Stimulated activated CD4-positive, alpha-beta T cell treated with anti-CD3 and anti-CD28 coated beads, Interleukin-2, amount 100 ng/mL, for 24 hours (primary cell): Measurements from ENCODE around the gene RFC4.
A peak's percentile ranks its signal among the peaks of the same experiment; 100 is the strongest.
"Not testable (repeated sequence)": the region's sequence is repeated elsewhere in the genome, so short reads cannot be mapped to it uniquely, and the experiment has no call there.

Experiments used
- DNase-seq, 2 donors: peaks; one replicate each; pipeline ENCODE4 v3.0.0-alpha.2; 2020

Gene RFC4, protein sequence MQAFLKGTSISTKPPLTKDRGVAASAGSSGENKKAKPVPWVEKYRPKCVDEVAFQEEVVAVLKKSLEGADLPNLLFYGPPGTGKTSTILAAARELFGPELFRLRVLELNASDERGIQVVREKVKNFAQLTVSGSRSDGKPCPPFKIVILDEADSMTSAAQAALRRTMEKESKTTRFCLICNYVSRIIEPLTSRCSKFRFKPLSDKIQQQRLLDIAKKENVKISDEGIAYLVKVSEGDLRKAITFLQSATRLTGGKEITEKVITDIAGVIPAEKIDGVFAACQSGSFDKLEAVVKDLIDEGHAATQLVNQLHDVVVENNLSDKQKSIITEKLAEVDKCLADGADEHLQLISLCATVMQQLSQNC

DNA sequence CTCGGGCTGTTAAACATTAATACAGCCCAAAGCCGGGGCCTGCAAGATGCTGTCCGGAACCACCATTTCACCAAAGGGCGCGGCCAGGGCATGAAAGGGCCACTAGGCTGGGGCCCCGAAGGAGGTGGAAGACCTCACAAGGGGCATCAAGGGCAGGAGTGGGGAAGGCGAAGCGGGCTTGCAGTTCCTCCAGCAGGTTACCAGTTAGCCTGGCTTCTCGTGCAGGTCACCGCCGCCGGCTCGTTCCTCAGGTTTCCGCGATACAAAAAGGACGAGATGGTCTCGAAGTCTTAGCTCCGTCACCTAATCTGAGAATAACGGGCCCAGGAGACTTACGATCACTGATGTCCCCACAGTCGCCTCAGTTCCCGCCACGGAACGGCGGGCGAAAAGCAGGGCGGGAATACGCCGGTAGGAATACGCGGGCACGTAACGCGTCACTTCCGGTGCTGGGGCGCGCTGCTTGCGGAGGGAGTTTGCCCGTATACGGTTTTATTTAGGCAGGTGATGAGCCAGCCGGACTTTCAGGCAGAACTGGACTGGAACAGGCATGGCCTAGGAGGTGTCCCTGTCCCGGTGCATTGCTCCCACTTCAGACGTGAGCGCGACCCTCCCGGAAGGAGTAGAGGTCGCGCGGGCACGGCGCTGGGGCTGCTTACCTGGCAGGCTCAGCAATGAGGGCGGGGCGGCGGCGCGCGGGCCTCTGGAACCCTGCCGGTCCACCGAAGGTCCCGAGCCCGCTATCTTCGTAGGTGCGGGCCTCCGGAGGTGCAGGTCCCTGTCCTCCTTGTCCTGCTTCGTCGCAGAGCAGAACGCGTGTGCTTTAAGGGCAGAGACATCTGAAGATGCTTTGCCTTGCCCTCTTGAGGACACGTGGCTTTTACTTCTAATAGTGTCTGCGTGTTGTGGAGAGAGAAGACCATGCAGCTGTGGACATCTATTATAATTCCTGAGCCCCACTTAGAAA lies at the start of gene RFC4:
Gene RFC4 (minus strand): TSS at position 394 of the 967 bp plus-strand sequence. CDS start 1,769 bp downstream, outside the sequence.
- peak; percentile 90 to 92 for DNase-seq

DNA sequence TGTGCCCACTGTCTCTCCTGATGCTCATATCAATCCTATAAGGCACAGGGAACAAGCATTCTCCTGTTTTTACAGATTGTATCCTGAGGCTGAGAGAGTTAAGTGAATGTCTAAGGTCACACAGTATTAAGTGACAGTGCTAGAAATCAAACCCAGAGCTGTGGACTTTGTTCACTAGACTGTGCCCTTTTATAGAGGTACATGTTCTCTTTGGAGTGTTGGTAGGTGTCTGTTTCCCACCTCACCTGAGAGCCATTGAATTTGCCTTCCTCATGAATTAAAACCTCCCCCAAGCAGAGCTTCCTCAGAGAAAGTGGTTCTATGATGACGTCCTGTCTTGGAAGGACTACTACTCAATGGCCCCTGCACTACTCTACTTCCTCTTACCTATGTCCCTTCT lies 48.7 kb upstream of the RFC4 start:
- DNase-seq = no peak

DNA sequence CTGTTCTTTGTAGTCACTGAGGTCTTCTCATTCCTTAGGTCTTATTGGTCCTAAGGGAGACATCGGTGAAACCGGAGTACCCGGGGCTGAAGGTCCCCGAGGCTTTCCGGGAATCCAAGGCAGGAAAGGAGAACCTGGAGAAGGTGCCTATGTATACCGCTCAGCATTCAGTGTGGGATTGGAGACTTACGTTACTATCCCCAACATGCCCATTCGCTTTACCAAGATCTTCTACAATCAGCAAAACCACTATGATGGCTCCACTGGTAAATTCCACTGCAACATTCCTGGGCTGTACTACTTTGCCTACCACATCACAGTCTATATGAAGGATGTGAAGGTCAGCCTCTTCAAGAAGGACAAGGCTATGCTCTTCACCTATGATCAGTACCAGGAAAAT lies 47.9 kb upstream of the RFC4 start:
- DNase-seq = no peak

DNA sequence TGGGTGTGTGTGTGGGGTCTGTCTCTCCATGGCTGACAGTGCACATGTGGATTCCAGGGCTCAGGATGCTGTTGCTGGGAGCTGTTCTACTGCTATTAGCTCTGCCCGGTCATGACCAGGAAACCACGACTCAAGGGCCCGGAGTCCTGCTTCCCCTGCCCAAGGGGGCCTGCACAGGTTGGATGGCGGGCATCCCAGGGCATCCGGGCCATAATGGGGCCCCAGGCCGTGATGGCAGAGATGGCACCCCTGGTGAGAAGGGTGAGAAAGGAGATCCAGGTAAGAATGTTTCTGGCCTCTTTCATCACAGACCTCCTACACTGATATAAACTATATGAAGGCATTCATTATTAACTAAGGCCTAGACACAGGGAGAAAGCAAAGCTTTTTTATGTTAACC lies 46.7 kb upstream of the RFC4 start:
- DNase-seq = no peak

DNA sequence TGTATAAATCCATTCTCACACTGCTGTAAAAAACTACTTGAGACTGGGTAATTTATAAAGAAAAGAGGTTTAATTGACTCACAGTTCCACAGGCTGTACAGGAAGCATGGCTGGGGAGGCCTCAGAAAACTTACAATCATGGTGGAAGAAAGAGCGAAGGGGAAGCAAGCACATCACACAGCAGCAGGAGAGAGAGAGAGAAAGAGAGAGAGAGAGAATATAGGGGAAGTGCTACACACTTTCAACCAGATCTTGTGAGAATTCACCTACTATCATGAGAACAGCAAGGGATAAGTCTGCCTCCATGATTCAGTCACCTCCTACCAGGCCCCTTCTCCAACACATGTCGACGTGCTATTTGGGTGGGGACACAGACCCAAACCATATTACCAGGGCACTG lies 45.6 kb upstream of the RFC4 start:
- not testable (repeated sequence) for DNase-seq

- peak in 1 of 2 donors; percentile 14 for DNase-seq
These were observed 43.2 kb upstream of the RFC4 start for GRCh38 chr3:186849374-186849975.

GRCh38 chr3:186847437-186847836 lies 41.2 kb upstream of the RFC4 start:
- DNase-seq = no peak

DNA sequence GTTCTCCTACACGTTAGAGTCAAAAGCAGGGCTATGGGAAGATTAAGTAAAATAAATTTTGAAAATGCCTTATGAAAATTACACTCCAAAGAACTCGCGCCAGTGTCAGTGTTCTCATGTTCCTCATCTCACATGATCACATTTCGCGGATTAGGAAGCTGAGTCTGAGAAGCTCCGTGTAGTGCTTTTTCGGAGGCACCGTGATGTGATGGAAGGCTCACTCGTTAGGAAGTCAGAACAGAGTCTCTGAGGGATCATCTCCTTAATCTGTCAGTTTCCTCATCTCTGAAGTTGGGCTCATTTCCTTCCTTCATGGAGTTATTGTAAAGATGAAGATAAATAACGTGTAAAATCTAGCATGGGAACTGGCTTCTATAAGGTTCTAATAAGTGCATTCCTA lies 39.5 kb upstream of the RFC4 start:
- DNase-seq = no peak

GRCh38 chr3:186844908-186845307 lies 38.6 kb upstream of the RFC4 start:
- no peak for DNase-seq

- DNase-seq = no peak
These were observed 36.8 kb upstream of the RFC4 start for GRCh38 chr3:186843039-186843432.

DNA sequence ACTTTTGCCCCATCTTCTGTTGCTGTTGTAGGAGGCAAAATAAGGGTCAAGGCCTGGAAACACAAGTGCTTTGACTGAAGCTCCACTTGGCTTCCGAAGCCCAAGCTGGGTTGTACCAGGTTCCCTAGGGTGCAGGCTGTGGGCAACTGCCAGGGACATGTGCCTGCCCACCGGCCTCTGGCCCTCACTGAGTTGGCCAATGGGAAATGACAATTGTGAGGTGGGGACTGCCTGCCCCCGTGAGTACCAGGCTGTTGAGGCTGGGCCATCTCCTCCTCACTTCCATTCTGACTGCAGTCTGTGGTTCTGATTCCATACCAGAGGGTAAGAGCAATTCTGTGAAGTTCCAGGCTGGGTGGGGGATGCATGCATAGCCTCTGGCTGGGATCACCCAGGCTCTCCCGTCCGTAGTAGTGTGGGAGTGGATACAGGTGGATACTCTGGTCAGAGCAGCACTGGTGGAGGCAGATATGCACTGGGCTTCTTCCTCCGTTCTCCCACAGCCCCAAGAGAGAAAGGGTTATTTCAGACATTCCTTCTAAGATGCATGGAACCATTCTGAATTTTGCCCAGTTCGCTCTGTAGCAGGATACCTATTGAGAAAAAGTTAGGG lies 36.2 kb upstream of the RFC4 start, which contains the start of gene ADIPOQ:
Gene ADIPOQ (plus strand): TSS at position 285 of the 613 bp plus-strand sequence. CDS start 10,349 bp downstream, outside the sequence.
- peak in 1 of 2 donors; percentile 4 for DNase-seq

DNA sequence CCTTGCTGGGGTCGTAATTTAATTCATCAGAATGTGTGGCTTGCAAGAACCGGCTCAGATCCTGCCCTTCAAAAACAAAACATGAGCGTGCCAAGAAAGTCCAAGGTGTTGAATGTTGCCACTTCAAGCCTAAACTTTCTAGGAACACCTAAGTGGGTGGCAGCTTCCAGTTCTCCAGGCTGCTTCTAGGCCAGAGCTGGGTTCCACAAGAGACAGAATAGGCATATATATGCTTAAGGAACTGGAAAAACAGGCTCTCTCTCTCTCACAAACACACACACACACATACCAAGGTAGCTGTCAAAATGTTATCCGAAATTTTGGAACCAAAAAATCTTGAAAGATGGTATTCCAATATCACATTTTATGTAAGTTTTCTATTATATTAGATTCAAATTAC lies 35.3 kb upstream of the RFC4 start:
- DNase-seq = no peak

DNA sequence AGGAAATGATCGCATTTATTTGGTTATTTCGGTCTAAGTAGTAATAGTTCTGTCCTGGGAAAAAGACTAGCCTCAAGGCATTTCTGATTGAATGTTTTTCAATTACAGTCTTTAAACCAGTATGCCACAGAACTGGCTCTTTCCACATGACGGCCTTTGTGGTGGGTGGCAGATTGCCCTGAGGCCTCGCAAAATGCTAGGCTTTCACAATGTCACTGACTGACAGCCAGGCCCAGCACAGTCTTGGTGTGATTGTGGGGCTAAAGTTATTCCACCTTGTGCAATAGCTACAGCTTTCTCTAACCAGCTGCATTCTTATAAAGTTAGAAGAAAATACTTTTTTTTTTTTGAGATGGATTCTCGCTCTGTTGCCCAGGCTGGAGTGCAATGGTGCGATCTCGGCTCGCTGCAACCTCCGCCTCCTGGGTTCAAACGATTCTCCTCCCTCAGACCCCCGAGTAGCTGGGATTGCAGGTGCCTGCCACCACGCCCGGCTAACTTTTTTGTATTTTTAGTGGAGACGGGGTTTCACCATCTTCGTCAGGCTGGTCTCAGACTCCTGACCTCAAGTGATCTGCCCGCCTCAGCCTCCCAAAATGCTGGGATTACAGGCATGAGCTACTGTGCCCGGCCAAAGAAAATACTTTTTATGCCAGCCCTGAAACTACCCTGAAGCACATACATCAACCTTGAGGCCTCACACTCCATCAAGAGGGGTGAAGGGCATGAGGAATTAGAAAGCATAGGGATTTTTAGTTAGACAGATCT lies 33.8 kb upstream of the RFC4 start:
- no peak for DNase-seq

DNA sequence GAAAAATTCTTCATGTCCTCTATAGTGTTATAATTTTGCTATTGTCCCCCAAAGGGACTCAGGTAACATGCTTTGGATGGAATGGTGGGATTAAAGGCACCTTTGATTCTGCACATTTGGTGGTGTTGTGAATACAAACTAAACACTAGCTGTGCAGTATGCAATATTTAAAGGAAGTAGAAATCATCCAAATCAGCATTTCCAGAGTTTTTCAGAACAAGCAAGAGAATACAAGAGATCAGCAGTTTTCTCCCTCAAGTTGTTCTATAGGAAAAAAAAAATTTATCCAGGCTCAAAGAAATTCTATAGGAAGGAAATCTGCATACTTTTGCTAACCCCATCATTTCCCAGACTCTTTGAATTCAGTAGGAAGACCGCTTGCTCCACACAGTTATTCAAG lies 26.0 kb upstream of the RFC4 start:
- DNase-seq = no peak

DNA sequence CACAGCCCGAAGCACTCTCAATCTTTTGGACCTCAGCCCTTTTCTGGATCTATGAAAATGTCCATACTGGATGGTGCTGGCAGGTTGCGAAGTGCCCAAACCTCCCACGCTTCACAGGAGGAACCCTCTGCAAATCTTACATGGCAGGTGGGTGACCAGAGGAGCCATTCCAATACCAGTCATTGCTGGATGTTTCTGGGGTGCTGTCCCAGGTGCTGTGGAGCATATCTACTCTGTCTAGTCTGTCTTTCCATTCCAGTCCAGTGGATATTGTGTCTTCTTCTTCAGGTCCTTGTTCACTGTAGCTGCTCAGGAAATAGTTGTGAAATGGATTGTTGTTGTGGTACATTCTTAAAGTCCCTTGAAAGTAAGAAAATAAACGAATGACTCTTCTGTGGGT lies 25.5 kb upstream of the RFC4 start:
- DNase-seq = no peak

GRCh38 chr3:186828340-186828739 lies 22.1 kb upstream of the RFC4 start:
- DNase-seq = no peak

DNA sequence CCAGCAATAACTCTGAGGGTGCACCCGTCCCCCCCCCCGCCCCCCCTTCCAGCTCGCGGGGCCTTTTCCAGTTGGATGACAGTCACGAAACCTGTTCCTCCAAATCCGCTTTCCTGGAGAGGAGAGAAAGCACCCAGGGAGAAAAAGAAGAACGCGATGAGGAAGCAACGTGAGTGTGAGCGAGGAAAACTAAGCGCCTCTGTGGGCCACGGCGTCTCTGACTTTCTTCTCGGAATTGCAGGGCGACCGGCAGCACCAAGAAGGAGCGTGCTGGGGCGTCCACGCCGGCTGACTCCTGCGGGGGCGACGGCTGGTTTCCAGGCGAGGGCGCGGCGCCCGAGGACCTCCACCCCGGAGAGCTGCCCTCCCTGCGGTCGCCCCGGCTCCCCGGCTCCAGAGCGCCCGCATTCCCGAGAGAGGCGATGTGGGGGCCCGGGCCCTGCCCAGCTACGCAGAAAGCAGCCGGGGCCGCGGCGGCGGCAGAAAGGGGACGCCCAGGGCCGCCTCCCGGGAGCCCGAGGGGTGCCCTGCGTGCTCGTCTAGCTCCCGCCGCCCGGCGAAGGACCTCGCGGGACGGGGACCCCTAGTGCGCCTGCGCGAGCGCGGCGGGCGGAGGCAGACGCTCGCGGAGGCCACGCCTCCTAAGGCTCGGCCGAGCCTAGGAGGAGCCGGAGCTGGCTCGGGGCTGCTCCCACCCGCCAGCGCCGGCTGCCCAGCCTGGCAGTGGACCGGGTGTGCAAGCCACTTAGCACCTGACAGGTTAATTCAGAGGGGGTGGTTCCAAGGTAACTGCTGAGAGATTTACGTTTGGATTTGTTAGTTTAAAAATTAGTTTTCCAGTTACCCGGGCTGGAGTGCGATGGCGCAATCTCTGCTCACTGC lies 20.9 kb upstream of the RFC4 start:
- peak; percentile 84 to 88 for DNase-seq

- peak in 1 of 2 donors; percentile 44 for DNase-seq
These were observed 20.2 kb upstream of the RFC4 start for GRCh38 chr3:186826410-186826975.

GRCh38 chr3:186825872-186826409 lies 19.7 kb upstream of the RFC4 start:
- DNase-seq = peak in 1 of 2 donors; percentile 22

DNA sequence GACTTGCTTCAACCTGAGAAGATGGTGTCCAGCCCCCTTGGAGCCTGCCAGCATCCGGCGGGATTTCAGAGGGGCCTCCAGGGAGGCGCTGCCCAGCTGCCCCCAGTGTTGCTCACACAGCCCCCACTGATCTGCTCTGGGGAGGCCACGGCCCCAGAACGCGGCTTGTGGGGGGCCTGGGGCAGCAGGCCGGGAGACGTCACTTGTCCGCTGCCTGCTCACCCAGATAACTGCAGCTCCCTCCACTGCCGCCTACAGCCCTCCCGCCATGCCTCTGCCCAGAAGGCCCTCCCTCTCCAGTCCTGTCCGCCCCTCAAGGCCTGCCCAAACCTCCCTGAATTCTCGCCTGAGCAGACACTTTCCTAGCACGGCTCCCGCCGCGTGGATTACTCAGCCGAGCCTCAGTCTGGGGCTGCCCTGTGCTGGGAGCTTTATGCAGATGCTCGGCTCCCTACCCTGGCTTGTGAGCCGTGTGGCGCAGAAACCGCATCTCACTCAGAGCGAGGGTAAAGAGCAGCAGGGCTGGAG lies 19.1 kb upstream of the RFC4 start:
- DNase-seq = peak; percentile 55 to 68
